NCI-H1694 treated with DMSO at 0.1 percent for 48 hours (cell line): ENCODE results near the gene TLN1.

Experiments
- DNase-seq: peaks from one replicate; lab custom pipeline; 2025; lab: John Stamatoyannopoulos, UW

Gene TLN1

DNA sequence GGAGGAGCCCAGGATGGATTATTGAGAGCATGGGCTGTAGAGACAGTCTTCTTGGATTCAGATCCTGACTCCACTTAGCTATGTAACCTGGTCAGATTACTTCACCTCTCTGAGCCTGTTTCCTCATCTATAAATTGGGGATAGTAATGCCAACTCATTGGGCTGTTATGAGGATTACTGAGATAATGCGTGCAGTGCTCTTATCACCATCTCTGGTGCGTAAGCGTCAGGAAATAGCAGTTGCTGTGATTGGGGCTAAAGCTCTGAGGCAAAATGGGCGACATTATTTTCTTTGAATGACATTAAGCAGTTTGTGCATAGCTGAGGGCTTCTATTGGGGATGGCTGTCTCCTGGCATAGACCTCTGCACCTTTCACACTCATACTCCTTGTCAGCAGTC, 23.1 kb upstream of the TLN1 start:
- DNase-seq: no peak

- DNase-seq: no peak
These were observed 22.3 kb upstream of the TLN1 start, which contains the start of gene MSMP for GRCh38 chr9:35754264-35754663. Gene MSMP, minus strand, starts transcription at chr9:35754276. Its CDS starts 147 bp downstream, at chr9:35754129.

DNA sequence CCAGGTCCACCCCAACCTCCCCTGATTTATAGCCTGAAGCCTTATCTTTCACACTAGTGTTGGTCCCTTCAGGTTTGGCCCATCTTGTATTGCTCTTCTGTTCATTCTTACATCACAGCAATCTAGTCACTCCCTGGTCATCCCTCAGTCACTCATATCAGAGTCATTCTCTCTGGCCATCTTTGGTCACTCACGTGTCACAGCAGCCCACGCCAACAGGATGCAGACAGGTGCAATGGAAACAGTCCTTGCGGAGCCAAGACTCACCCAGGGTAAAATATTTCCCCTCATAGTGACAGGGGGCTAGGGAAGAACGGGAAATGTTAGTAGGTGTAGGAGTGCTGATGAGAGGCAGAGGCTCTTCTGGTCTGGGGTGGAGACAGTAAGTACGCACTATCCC, 21.5 kb upstream of the TLN1 start:
- no peak for DNase-seq

DNA sequence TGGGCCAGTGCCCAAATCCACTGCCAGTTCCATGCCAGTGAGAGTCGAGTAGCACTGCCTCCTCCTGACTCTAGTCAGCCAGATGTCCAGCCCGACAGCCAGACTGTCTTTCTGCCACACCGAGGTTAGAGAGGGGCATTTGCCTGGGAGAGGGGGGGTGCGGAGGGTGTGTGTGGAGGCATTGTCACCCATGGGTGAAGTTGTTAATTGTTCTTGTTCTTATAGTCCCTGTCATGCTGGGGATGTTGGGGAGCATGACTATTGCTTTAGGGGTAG, 18.2 kb upstream of the TLN1 start:
- DNase-seq: no peak

- DNase-seq: no peak
These were observed 17.7 kb upstream of the TLN1 start for GRCh38 chr9:35749515-35750255.

DNA sequence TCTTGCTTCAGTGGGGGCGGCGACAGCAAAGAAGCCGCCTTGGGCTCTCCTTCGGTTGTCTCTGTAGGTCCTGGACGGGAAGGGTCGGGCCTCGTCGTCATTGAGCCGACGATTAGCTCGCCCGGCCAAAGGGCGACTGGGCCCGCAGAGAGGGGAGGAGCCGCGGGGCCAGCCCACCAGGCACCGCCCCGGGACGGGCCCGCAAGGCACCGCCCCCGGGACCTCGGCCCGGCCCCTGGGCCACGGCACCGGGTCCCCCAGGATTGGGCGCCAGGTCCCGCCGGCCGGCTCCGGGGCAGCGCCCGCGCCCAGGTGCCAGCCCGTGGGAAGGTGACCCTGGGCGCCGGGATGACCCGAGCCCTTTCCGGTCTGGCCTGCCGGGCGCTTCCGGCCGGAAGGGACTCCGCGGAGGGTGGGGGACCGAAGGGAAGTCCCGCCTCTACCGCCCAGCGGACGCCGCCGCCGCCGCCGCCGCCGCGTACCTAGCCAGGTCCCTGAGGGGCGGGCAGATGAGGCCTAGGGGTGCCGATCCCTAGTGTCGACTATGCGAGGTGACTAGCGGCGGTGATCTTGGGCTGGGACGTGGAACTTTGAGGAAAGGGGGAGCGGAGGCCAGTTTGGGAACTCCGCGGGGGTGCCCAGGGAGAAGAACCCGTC, 17.0 kb upstream of the TLN1 start, which contains the start of the genes GBA2 and RGP1:
GBA2 (minus strand) TSS at position 371 of the 657 bp plus-strand sequence. CDS start 524 bp downstream, outside the sequence.
RGP1 (plus strand) TSS at position 430 of the 657 bp plus-strand sequence. CDS start 469 bp downstream, outside the sequence.
- peak; percentile 9 for DNase-seq

DNA sequence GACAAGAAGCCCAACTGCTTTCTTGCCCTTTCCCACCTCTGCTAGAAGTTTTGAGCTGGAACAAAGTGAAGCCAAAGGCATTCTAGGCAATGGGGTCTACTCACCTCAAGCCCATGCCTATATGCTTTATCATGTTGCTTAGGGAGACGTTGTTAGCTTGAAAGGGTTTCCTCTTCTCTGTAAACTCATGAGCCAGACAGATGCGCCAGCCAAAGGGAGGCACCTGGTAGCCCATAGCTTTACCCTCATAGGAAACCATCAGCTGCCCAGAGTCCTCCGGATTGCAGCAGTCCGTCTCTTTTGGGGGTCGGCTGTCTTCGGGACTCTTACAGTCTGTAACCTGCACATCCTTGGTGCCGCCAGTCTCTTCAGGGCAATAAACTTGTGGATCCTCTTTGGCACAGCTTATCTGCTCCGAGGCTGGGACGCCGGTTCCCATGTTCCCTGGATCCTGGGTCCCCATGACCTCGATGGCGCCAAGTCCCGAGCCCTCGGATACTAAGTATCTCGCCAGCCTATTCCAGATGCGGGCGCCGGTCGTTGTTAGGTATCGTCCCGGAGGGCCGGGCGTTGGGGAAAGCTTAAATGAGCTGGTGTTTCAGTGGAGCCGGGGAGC, 16.4 kb upstream of the TLN1 start:
- DNase-seq: no peak

GRCh38 chr9:35746583-35746982, 14.6 kb upstream of the TLN1 start:
- no peak for DNase-seq

DNA sequence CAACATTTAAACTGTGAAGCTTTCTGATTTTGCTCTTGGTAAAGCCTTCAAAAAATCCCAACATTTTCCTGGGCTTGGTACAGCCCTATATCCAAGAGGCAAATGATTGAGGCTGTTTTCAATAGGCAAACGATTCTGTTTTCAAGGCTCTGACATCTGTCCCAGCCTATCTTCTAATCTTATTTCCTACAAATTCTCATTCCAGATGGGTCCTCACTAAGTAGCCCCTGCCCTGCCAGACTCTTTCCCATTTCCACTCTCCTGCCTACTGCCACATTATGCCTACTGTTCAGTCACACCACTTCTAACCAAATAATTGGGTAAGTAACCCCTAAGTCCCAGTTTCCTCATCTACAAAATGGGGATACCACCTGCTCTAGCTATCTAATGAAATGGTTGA, 13.6 kb upstream of the TLN1 start:
- DNase-seq: peak; percentile 37

DNA sequence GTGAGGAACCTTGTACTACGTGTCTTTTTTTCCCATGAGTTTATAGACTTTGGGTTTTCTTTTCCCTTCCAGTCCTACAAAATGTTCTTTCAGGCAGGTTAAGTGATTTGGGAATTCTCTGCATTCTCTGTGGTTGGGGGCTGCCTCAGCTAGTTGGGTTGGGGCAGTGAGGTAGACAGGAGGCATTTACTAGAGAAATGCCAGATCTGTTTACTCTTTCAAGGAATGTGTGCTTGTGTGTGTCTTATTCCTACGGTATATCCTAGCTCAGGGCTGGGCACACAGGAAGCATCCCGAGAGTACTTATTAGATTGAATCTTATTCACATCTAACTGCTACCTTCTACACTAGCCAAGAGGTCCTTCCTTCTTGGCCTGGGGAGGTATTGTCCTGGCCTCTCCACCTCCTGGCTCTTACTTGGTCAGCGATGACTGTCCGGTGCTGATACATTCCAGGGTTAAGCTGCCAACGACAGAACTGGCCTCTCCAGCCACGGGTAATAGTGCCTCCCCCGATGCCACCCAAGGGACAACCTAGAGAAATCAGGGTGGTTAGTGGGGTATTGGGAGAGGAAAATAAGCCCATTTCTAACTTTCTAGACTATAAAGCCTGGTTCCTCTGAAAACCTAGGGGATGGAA, 12.0 kb upstream of the TLN1 start:
- DNase-seq: no peak

DNA sequence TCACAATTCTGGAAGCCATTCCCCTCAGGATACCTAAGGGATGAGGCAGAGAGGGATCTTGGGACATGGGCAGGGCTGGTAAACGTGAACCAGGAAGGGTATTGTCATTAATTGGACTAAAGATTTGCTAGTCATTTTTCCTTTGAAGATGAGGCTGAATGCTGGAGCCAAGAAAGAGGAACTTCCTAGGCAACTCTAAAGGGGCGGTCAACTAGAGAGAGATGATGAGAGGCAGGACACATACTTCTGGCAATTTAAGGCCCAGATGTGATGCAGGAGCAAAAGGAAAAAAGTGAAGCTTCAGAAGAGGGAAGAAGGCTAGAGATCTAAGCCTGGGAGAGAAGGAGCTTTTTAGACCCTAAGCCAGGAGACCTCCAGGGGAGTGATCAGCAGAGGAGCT, 11.5 kb upstream of the TLN1 start:
- DNase-seq: no peak

- DNase-seq: no peak
These were observed 9.7 kb upstream of the TLN1 start for GRCh38 chr9:35741740-35742139.

DNA sequence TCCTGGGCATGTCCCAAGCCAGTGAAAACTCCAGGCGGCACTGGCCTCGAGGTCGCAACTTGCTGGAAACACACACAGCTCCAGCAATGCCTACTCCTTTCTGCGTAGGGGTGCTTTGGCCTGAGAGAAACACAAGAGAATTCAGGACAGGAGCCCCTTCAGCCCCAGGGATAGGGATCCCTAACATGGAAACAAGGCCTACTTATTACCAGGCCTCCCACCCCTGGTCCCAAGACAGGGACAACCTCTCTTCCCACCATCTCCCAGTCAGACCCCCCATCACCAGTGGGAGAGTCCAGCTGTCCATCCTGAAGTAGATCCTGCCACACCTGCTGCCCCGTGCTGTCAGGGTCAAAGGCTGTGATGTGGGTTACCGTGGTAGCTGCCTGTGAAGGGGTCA, 8.2 kb upstream of the TLN1 start:
- DNase-seq: no peak

GRCh38 chr9:35738924-35739323, 6.9 kb upstream of the TLN1 start:
- DNase-seq: no peak

- DNase-seq: no peak
These were observed 6.2 kb upstream of the TLN1 start for GRCh38 chr9:35738186-35738585.

- DNase-seq: no peak
These were observed 5.1 kb upstream of the TLN1 start for GRCh38 chr9:35737143-35737542.

GRCh38 chr9:35736201-35736633, 4.2 kb upstream of the TLN1 start:
- DNase-seq: peak; percentile 48

GRCh38 chr9:35734096-35734495, 2.1 kb upstream of the TLN1 start:
- DNase-seq: no peak

- peak; percentile 40 for DNase-seq
These were observed 976 bp upstream of the TLN1 start for GRCh38 chr9:35732800-35733541.

DNA sequence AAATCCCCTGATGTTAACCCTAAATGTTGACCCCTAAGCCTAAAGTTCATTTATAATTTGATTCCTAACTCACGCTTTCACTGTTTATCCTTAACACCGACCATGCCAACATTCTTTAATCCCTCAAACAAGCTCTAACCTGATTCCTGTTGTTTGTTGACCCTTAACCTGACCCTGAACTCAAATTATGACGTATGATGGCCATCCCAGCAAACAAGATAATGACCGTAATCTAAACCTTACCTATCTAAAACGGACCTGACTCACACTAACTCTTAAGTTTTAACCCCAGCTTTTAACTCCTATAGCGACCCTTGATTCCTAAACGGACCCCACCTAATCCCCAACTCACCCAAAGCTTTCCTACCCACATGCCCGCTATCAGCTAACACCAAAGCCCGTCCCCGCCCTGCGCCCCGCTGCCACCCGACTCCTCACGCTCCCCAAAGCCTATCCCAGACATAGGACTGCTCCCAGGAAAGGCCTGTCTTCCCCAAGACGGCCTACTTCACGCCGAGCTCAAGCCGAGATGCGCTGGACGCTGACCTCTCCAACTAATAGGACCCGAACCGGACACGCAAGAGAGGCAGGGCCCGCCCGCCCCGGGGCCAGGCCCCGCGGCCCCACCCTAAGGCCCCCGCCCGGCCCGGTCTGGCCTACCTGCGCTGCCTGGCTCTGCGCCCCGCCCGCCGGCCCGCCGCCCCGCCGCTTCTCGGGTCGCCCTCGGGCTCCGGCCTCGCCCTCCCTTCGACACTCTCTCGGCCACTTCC, 395 bp downstream of the TLN1 start:
- no peak for DNase-seq

GRCh38 chr9:35730486-35730854, 1.5 kb downstream of the TLN1 start:
- DNase-seq: no peak
